Testis (tissue), 3 donors: Measurements from ENCODE around the gene ELF2. TPM values are rescaled to one million over a fixed set of nuclear protein-coding genes. Genes with fewer than 3 reads are reported as not detected.

ENCODE experiments used
- DNase-seq: peaks from one replicate; pipeline ENCODE4 v3.0.0-alpha.2; 2019
- H3K27ac ChIP-seq, 2 donors: fragments of 200-600 bp; sonication (generic); one replicate each; pipeline ENCODE4 v1.5.1; 2019
- H3K27me3 ChIP-seq: fragments of 200-600 bp; sonication (generic); one replicate; pipeline ENCODE4 v1.5.1; 2019
- H3K36me3 ChIP-seq: fragments of 200-600 bp; sonication (generic); one replicate; pipeline ENCODE4 v1.5.1; 2017; ENCODE audit warnings: low read depth; ENCODE audit errors: missing control alignments
- H3K4me1 ChIP-seq: fragments of 200-600 bp; sonication (generic); one replicate; pipeline ENCODE4 v1.5.1; 2019
- H3K4me3 ChIP-seq, 2 donors: fragments of 200-600 bp; sonication (generic); one replicate each; pipeline ENCODE4 v1.5.1; 2017 to 2019
- H3K9me3 ChIP-seq: fragments of 200-600 bp; sonication (generic); one replicate; pipeline ENCODE4 v1.5.1; 2017
- POLR2A ChIP-seq: fragments of 450-650 bp; IDR thresholded peaks from one replicate; pipeline ENCODE4 v1.6.1; 2017; ENCODE audit warnings: antibody characterized with exemption, mild to moderate bottlenecking, moderate library complexity
- WGBS, 2 donors: methylation state at CpG; one replicate each; pipeline ENCODE4 v1.1.5; 2018; 5-methylcytosine and 5-hydroxymethylcytosine counted together
- intact Hi-C: fragments of 100-400 bp; cut with DNase I; formaldehyde crosslinking; loops from one replicate; pipeline ENCODE4 v1.15.1; 2023; ENCODE audit warnings: low total_unique reads
- polyA plus RNA-seq: library from polyadenylated mRNA; stranded (reverse); fragments of 350-450 nt; fragmentation: Illumina TruSeq; extraction: RNeasy Lipid Tissue Mini Kit (QIAGEN cat#74804); gene quantifications from one replicate; pipeline ENCODE4 v1.2.3, GENCODE V29; 2014; ENCODE audit warnings: low read depth, low replicate concordance; ENCODE audit not compliant: insufficient read depth
- total RNA-seq, 2 donors: library from RNA; depleted of rRNA; stranded (reverse); fragments of >200 nt; gene quantifications; one replicate each; pipeline ENCODE4 v1.2.3, GENCODE V29; 2016
- TF ChIP-seq, protein P1 (sequence below), 3 experiments: fragments of 450-650 bp in 2 of 3; fragments of 200-600 bp in 1 of 3; sonication (generic) in 1 of 3; IDR thresholded peaks; one replicate each; pipeline ENCODE4 v1.5.1; 2016 to 2019; ENCODE audit warnings: antibody characterized with exemption in 3 of 3, mild to moderate bottlenecking in 2 of 3, moderate library complexity in 1 of 3

The ELF2 gene
- total and polyA plus RNA-seq, 3 donors from 2014 or later = 52.0 to 72.6 (median 53.6) TPM

DNA sequence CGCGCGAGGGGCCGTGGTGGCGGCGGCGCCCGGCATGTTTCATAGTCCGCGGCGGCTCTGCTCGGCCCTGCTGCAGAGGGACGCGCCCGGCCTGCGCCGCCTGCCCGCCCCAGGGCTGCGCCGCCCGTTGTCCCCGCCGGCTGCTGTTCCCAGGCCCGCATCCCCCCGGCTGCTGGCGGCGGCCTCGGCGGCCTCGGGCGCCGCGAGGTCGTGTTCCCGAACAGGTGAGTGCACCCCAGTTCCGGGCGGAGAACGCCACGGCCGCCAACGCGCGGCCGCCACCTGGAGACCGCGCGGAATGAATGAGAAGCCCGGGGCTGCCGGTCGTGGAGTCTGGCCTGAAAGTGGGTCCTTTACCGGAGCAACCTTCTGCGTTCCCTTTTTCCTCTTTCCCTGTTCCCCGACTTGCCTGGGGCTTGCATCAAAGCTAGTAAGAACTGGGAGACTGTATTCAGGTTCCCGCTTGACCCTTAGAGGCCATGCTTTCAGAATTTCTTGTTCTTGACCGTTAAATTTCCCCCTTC is 161.0 kb downstream of the ELF2 start:
- Histone ChIP-seq H3K9me3 (no peaks in the 10 kb centered on the region), H3K27ac (peak overlapping the region; percentile 81 to 88), H3K4me1 (peaks cover 9% of the 10 kb centered on the region), H3K27me3 (no peaks in the 10 kb centered on the region), H3K4me3 (peak overlapping the region; percentile 76 to 85), H3K36me3 (no peaks in the 10 kb centered on the region)
- TF ChIP-seq, protein P1, sequence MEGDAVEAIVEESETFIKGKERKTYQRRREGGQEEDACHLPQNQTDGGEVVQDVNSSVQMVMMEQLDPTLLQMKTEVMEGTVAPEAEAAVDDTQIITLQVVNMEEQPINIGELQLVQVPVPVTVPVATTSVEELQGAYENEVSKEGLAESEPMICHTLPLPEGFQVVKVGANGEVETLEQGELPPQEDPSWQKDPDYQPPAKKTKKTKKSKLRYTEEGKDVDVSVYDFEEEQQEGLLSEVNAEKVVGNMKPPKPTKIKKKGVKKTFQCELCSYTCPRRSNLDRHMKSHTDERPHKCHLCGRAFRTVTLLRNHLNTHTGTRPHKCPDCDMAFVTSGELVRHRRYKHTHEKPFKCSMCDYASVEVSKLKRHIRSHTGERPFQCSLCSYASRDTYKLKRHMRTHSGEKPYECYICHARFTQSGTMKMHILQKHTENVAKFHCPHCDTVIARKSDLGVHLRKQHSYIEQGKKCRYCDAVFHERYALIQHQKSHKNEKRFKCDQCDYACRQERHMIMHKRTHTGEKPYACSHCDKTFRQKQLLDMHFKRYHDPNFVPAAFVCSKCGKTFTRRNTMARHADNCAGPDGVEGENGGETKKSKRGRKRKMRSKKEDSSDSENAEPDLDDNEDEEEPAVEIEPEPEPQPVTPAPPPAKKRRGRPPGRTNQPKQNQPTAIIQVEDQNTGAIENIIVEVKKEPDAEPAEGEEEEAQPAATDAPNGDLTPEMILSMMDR (IDR thresholded peaks at IDR 0.05) = no peak
- TF ChIP-seq POLR2A = no peak
- 0% methylated on average over 21 to 23 of the region's 55 CpGs for whole genome bisulfite sequencing, 2 donors
- peak; percentile 71 for DNase-seq
- intact Hi-C loops = no loop called here

DNA sequence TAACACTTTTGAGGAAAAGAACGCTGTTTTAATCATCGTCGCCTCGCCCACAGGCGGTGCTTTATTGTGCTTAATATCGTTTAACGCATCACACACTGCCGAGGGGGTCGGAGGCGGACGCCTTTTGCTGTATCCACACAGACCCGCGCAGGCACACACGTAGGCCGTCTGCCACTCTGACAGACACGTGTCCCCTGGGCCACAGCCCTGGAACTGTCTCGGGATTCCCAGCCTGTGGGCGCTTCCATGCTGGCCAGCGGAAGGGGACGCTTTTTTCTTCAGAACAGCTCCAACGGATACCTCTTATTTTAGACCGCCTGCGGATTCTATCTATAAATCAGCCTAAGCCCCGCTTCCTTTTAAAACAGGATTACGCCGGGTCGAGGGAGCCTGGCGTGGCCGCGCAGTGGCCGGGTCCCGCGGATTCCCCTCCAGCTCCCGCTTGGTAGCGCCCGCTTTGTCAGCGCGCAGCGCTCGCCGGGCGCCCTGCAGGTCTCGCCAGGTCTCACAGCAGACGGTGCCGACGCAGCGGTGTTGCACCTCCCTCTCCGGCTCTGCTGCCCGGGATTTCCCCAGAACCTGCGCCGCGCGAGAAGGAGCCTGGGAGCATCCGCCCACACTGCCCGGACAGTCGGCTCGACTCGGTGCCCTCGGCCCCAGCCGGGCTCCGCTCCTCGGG is 161.6 kb downstream of the ELF2 start, which contains the start of gene NOCT:
Gene NOCT (plus strand): TSS at position 513 of the 679 bp plus-strand sequence. CDS start 201 bp downstream, outside the sequence.
- intact Hi-C loops = no loop called here
- 0 to 1% methylated on average over 41 to 46 of the region's 62 CpGs for WGBS, 2 donors
- H3K4me3 ChIP-seq = peak within 1 kb of the TSS; percentile 76 to 85

DNA sequence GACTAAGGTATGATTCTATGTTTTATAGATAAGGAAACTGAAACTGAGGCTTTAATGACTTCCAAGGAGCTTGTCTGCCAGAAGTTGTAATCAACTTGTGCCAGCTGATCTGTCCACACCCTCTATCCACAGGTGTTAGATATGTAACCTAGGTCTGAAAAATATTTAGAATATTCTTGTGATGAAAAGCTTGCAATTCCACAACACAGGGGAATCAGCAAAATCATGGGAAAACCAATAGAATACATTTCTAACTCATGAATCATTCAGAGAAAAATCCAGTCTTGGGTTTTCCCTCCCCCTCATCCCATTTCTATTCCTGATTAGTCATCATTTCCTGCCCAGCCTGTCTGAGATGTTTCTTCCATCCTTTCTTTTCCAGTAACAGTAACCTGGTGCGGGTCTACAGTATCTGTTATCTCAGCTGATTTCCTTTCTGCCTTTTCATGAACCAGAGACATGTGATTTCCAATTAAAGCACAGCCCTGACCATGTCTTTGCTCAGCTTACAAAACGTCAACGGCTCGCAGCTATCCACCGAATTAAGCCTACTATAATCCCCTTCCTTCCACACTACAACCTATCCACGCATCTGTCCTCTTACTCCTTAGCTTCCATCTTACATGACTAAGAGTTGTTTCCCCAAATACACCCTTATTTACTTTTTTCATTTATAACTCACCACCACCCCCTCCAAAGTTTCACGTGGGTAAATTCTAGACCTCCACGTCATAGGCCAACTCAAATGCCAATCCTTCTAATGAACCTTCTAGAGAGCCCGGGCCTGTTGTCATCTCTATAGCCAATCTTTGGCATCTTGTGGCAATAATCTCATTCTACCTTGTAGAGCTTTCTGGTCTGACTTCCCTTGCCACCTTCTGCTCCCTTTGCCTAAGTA is 162.4 kb downstream of the ELF2 start:
- H3K9me3 ChIP-seq = no peaks in the 10 kb centered on the region
- TF ChIP-seq, protein P1 (IDR thresholded peaks at IDR 0.05) = no peak
- TF ChIP-seq POLR2A = no peak
- DNase-seq = no peak
- no peaks in the 10 kb centered on the region for H3K27me3 ChIP-seq
- 27 to 37% methylated on average over 9 of the region's 9 CpGs for WGBS, 2 donors
- intact Hi-C loops = no loop called here
- peak overlapping the region; percentile 76 to 85 for H3K4me3 ChIP-seq
- H3K4me1 ChIP-seq = peaks cover 9% of the 10 kb centered on the region
- H3K36me3 ChIP-seq = no peaks in the 10 kb centered on the region
- H3K27ac ChIP-seq = peak overlapping the region; percentile 81 to 88

More for the DNA sequence above, 161.6 kb downstream of the ELF2 start, which contains the start of gene NOCT:
- Histone ChIP-seq H3K4me1 (peaks cover 9% of the 10 kb centered on the region), H3K9me3 (no peaks in the 10 kb centered on the region), H3K27me3 (no peaks in the 10 kb centered on the region), H3K27ac (peak within 1 kb of the TSS; percentile 81 to 88), H3K36me3 (no peaks in the 10 kb centered on the region)
- TF ChIP-seq, protein P1 (IDR thresholded peaks at IDR 0.05) = peak in 2 of 3 experiments; percentile 26 to 33
- peak; percentile 56 for TF ChIP-seq POLR2A
- DNase-seq = peak; percentile 93

DNA sequence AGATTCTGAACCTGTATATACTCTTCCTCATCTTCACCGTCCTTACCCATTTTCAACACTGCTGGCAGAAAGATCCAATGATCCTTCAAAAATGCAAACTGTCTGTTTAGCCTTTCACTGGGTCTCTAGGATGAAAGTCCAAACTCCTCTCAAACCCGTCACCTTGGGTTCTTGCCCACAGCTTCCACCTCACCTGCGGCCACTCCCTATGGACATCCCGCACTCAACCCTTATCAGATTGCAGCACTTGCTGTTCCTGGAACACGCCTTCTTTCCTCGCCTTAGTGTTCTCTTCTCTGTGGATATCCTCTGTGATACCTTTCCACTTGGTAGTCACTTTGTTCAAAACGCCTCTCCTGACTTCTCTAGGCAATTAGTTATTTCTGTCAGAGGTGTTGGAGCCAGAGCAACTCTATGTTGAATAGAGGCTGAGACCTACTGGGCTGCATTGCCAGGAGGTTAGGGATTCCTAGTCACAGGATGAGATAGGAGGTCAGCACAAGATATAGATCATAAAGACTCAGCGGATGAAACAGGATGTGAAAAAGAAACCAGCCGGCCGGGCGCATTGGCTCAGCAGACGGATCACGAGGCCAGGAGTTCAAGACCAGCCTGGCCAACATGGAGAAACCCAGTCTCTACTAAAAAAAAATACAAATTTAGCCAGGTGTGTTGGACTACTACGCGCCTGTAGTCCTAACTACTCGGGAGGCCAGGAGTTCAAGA is 165.6 kb downstream of the ELF2 start:
- Histone ChIP-seq H3K4me3 (no peak overlapping the region), H3K36me3 (no peaks in the 10 kb centered on the region), H3K27ac (no peak overlapping the region), H3K27me3 (no peaks in the 10 kb centered on the region), H3K4me1 (peaks cover 9% of the 10 kb centered on the region), H3K9me3 (no peaks in the 10 kb centered on the region)
- intact Hi-C loops = no loop called here
- WGBS, 2 donors = 88 to 90% methylated on average over 16 of the region's 16 CpGs
- no peak for DNase-seq
- TF ChIP-seq POLR2A = no peak
